HEK293 (cell line): Measurements from ENCODE around the gene PC.
A peak's percentile ranks its signal among the peaks of the same experiment; 100 is the strongest.

ENCODE experiments used
- GLIS1 ChIP-seq: fragments of 450-650 bp; formaldehyde crosslinking; IDR thresholded peaks from 2 replicates; pipeline ENCODE4 v1.5.1; 2016; ENCODE audit warnings: missing biosample characterization, missing genetic modification characterization
- KLF8 ChIP-seq: fragments of 450-650 bp; formaldehyde crosslinking; IDR thresholded peaks from 2 replicates; pipeline ENCODE4 v1.5.1; 2016; ENCODE audit warnings: missing biosample characterization, missing genetic modification characterization
- MZF1 ChIP-seq: fragments of 450-650 bp; formaldehyde crosslinking; IDR thresholded peaks from 2 replicates; pipeline ENCODE4 v1.5.1; 2017; ENCODE audit warnings: missing biosample characterization, missing genetic modification characterization, borderline replicate concordance
- SCRT2 ChIP-seq: fragments of 450-650 bp; formaldehyde crosslinking; IDR thresholded peaks from 2 replicates; pipeline ENCODE4 v1.5.1; 2016; ENCODE audit warnings: missing biosample characterization, missing genetic modification characterization
- SP7 ChIP-seq: fragments of 450-650 bp; formaldehyde crosslinking; IDR thresholded peaks from 2 replicates; pipeline ENCODE4 v1.5.1; 2016; ENCODE audit warnings: missing biosample characterization, missing genetic modification characterization
- ZEB2 ChIP-seq: fragments of 450-650 bp; formaldehyde crosslinking; IDR thresholded peaks from 2 replicates; pipeline ENCODE4 v1.5.1; 2016; ENCODE audit warnings: missing biosample characterization, missing genetic modification characterization
- ZNF184 ChIP-seq: fragments of 450-650 bp; IDR thresholded peaks from 2 replicates; pipeline ENCODE4 v1.5.1; 2018; ENCODE audit warnings: missing biosample characterization, mild to moderate bottlenecking, missing genetic modification characterization
- ZNF214 ChIP-seq: fragments of 450-650 bp; formaldehyde crosslinking; IDR thresholded peaks from 2 replicates; pipeline ENCODE4 v1.5.1; 2017; ENCODE audit warnings: missing biosample characterization, mild to moderate bottlenecking, missing genetic modification characterization, borderline replicate concordance
- ZNF335 ChIP-seq: fragments of 450-650 bp; formaldehyde crosslinking; conservative IDR thresholded peaks from 2 replicates; pipeline ENCODE4 v1.5.1; 2016; ENCODE audit warnings: missing biosample characterization, missing genetic modification characterization
- ZNF366 ChIP-seq: fragments of 450-650 bp; formaldehyde crosslinking; conservative IDR thresholded peaks from 2 replicates; pipeline ENCODE4 v1.5.1; 2016; ENCODE audit warnings: missing biosample characterization, missing genetic modification characterization
- ZNF394 ChIP-seq: fragments of 450-650 bp; formaldehyde crosslinking; IDR thresholded peaks from 2 replicates; pipeline ENCODE4 v1.5.1; 2016; ENCODE audit warnings: missing biosample characterization, missing genetic modification characterization, mild to moderate bottlenecking, moderate library complexity, borderline replicate concordance
- ZNF629 ChIP-seq: fragments of 450-650 bp; formaldehyde crosslinking; IDR thresholded peaks from 2 replicates; pipeline ENCODE4 v1.5.1; 2017; ENCODE audit warnings: missing biosample characterization, missing genetic modification characterization
- ZNF660 ChIP-seq: fragments of 450-650 bp; IDR thresholded peaks from 2 replicates; pipeline ENCODE4 v1.5.1; 2018; ENCODE audit warnings: missing biosample characterization, mild to moderate bottlenecking, missing genetic modification characterization
- ZNF701 ChIP-seq: fragments of 450-650 bp; formaldehyde crosslinking; IDR thresholded peaks from 2 replicates; pipeline ENCODE4 v1.5.1; 2016; ENCODE audit warnings: missing biosample characterization, missing genetic modification characterization
- ZSCAN30 ChIP-seq: fragments of 450-650 bp; IDR thresholded peaks from 2 replicates; pipeline ENCODE4 v1.5.1; 2018; ENCODE audit warnings: missing biosample characterization, mild to moderate bottlenecking, missing genetic modification characterization, moderate library complexity
- TF ChIP-seq, protein P1 (sequence below): fragments of 450-650 bp; formaldehyde crosslinking; IDR thresholded peaks from 2 replicates; pipeline ENCODE4 v1.5.1; 2016; ENCODE audit warnings: missing biosample characterization, missing genetic modification characterization
- TF ChIP-seq, protein P2 (sequence below): fragments of 450-650 bp; formaldehyde crosslinking; IDR thresholded peaks from 2 replicates; pipeline ENCODE4 v1.5.1; 2016; ENCODE audit warnings: missing biosample characterization, missing genetic modification characterization
- TF ChIP-seq, protein P3 (sequence below): fragments of 450-650 bp; formaldehyde crosslinking; IDR thresholded peaks from 2 replicates; pipeline ENCODE4 v1.5.1; 2016; ENCODE audit warnings: missing biosample characterization, missing genetic modification characterization
- TF ChIP-seq, protein P4 (sequence below): fragments of 450-650 bp; formaldehyde crosslinking; IDR thresholded peaks from 2 replicates; pipeline ENCODE4 v1.5.1; 2016; ENCODE audit warnings: missing biosample characterization, missing genetic modification characterization
- TF ChIP-seq, protein P5 (sequence below): fragments of 450-650 bp; formaldehyde crosslinking; IDR thresholded peaks from 2 replicates; pipeline ENCODE4 v1.5.1; 2016; ENCODE audit warnings: missing biosample characterization, missing genetic modification characterization
- TF ChIP-seq, protein P6 (sequence below): fragments of 450-650 bp; formaldehyde crosslinking; IDR thresholded peaks from 2 replicates; pipeline ENCODE4 v1.5.1; 2016; ENCODE audit warnings: missing biosample characterization, missing genetic modification characterization

The PC gene

DNA sequence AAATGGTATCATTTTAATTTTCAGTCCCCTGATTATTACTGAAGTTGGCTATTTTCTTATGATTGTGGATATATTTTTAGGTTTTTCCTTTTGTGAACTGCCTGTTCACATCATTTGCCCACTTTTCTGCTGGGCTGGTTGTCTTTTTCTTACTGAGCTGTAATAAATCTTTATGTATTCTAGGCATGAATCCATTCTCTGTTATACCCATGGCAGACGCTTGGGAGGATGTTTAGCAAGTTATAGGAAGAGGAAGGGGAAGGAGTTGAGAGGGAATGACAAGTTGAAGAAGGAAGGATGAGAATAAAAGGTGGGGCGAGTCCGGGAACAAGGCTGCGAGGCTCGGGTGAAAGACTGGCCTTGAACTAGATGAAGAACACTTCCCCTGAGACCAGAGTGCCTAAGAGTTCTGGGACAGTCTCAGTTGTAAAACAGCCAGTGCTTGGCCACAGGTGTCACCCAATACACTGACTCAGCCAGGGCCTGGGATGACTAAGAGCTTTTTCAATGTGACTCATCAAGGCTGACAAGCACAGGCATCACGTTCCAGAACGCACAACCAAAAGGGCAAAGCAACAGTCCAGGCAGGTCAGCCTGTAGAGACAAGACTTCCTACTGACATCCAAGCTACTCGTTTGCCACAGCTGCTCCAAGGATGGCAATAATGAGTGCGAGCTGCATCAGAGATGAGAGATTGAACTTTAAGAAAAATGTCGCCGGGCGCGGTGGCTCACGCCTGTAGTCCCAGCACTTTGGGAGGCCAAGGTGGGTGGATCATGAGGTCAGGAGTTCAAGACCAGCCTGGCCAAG lies 66.1 kb downstream of the PC start (continued):
- TF ChIP-seq SP7 (tag by site-specific recombination) (peak; percentile 58), ZNF184 (tag by site-specific recombination) (peak; percentile 85; the same call in 1 of the 2 replicates), ZEB2 (0 out of 2 replicates have a peak, but pooled peaks have one; percentile 45), ZNF701 (tag by site-specific recombination) (no peak), KLF8 (tag by site-specific recombination) (0 out of 2 replicates have a peak, but pooled peaks have one; percentile 24), GLIS1 (tag by site-specific recombination) (no peak), MZF1 (tag by site-specific recombination) (no peak), ZNF335 (tag by site-specific recombination) (peak; percentile 36), ZSCAN30 (tag by site-specific recombination) (no peak), ZNF366 (tag by site-specific recombination) (0 out of 2 replicates have a peak, but pooled peaks have one; percentile 20), ZNF394 (tag by site-specific recombination) (peak; percentile 88; the same call in 1 of the 2 replicates), ZNF629 (tag by site-specific recombination) (peak; percentile 68), ZNF214 (tag by site-specific recombination) (no peak), SCRT2 (tag by site-specific recombination) (peak; percentile 99), ZNF660 (tag by site-specific recombination) (peak; percentile 78)
- TF ChIP-seq, protein P1, sequence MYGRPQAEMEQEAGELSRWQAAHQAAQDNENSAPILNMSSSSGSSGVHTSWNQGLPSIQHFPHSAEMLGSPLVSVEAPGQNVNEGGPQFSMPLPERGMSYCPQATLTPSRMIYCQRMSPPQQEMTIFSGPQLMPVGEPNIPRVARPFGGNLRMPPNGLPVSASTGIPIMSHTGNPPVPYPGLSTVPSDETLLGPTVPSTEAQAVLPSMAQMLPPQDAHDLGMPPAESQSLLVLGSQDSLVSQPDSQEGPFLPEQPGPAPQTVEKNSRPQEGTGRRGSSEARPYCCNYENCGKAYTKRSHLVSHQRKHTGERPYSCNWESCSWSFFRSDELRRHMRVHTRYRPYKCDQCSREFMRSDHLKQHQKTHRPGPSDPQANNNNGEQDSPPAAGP (tag by site-specific recombination) = 0 out of 2 replicates have a peak, but pooled peaks have one; percentile 21
- TF ChIP-seq, protein P2, sequence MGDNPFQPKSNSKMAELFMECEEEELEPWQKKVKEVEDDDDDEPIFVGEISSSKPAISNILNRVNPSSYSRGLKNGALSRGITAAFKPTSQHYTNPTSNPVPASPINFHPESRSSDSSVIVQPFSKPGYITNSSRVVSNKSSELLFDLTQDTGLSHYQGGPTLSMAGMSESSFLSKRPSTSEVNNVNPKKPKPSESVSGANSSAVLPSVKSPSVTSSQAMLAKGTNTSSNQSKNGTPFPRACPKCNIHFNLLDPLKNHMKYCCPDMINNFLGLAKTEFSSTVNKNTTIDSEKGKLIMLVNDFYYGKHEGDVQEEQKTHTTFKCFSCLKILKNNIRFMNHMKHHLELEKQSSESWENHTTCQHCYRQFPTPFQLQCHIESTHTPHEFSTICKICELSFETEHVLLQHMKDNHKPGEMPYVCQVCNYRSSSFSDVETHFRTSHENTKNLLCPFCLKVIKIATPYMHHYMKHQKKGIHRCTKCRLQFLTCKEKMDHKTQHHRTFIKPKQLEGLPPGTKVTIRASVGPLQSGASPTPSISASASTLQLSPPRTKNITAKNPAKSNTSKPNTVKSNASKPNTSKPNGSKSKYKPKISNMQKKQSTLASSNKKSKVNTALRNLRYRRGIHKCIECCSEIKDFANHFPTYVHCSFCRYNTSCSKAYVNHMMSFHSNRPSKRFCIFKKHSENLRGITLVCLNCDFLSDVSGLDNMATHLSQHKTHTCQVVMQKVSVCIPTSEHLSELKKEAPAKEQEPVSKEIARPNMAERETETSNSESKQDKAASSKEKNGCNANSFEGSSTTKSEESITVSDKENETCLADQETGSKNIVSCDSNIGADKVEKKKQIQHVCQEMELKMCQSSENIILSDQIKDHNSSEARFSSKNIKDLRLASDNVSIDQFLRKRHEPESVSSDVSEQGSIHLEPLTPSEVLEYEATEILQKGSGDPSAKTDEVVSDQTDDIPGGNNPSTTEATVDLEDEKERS (tag by site-specific recombination) = no peak
- TF ChIP-seq, protein P3, sequence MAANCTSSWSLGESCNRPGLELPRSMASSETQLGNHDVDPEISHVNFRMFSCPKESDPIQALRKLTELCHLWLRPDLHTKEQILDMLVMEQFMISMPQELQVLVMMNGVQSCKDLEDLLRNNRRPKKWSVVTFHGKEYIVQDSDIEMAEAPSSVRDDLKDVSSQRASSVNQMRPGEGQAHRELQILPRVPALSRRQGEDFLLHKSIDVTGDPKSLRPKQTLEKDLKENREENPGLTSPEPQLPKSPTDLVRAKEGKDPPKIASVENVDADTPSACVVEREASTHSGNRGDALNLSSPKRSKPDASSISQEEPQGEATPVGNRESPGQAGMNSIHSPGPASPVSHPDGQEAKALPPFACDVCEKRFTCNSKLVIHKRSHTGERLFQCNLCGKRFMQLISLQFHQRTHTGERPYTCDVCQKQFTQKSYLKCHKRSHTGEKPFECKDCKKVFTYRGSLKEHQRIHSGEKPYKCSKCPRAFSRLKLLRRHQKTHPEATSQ (tag by site-specific recombination) = no peak
- TF ChIP-seq, protein P4, sequence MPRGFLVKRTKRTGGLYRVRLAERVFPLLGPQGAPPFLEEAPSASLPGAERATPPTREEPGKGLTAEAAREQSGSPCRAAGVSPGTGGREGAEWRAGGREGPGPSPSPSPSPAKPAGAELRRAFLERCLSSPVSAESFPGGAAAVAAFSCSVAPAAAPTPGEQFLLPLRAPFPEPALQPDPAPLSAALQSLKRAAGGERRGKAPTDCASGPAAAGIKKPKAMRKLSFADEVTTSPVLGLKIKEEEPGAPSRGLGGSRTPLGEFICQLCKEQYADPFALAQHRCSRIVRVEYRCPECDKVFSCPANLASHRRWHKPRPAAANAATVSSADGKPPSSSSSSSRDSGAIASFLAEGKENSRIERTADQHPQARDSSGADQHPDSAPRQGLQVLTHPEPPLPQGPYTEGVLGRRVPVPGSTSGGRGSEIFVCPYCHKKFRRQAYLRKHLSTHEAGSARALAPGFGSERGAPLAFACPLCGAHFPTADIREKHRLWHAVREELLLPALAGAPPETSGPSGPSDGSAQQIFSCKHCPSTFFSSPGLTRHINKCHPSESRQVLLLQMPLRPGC = peak; percentile 59; the same call in 1 of the 2 replicates
- TF ChIP-seq, protein P5, sequence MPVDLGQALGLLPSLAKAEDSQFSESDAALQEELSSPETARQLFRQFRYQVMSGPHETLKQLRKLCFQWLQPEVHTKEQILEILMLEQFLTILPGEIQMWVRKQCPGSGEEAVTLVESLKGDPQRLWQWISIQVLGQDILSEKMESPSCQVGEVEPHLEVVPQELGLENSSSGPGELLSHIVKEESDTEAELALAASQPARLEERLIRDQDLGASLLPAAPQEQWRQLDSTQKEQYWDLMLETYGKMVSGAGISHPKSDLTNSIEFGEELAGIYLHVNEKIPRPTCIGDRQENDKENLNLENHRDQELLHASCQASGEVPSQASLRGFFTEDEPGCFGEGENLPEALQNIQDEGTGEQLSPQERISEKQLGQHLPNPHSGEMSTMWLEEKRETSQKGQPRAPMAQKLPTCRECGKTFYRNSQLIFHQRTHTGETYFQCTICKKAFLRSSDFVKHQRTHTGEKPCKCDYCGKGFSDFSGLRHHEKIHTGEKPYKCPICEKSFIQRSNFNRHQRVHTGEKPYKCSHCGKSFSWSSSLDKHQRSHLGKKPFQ (tag by site-specific recombination) = no peak
- TF ChIP-seq, protein P6, sequence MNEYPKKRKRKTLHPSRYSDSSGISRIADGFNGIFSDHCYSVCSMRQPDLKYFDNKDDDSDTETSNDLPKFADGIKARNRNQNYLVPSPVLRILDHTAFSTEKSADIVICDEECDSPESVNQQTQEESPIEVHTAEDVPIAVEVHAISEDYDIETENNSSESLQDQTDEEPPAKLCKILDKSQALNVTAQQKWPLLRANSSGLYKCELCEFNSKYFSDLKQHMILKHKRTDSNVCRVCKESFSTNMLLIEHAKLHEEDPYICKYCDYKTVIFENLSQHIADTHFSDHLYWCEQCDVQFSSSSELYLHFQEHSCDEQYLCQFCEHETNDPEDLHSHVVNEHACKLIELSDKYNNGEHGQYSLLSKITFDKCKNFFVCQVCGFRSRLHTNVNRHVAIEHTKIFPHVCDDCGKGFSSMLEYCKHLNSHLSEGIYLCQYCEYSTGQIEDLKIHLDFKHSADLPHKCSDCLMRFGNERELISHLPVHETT (tag by site-specific recombination) = peak; percentile 33; the same call in 1 of the 2 replicates
